GM10248 (cell line): ENCODE data around the gene PRAC1.
"Not testable (repeated sequence)": the region's sequence is repeated elsewhere in the genome, so short reads cannot be mapped to it uniquely, and the experiment has no call there.

Source experiments
- CTCF ChIA-PET: fragments of 300-600 bp; sonication (Branson Sonifier 250); formaldehyde crosslinking; extraction: SDS; loops from one replicate; lab custom pipeline; 2021; ENCODE audit warnings: antibody characterized with exemption; lab: Yijun Ruan, JAX
- POLR2A ChIA-PET: fragments of 350-650 bp; sonication (Branson Sonifier 250); formaldehyde crosslinking; extraction: SDS; loops from one replicate; lab custom pipeline; 2020; ENCODE audit warnings: antibody characterized with exemption; lab: Yijun Ruan, JAX
- DNase-seq: peaks from one replicate; pipeline ENCODE4 v3.0.0; 2012; ENCODE audit errors: extremely low spot score
- TF ChIP-seq, protein P1 (sequence below): IDR thresholded peaks from 2 replicates; pipeline ENCODE4 v1.5.1; 2012; ENCODE audit warnings: mild to moderate bottlenecking, low read depth; ENCODE audit errors: extremely low read depth, missing control alignments, control extremely low read depth

PRAC1 gene

DNA sequence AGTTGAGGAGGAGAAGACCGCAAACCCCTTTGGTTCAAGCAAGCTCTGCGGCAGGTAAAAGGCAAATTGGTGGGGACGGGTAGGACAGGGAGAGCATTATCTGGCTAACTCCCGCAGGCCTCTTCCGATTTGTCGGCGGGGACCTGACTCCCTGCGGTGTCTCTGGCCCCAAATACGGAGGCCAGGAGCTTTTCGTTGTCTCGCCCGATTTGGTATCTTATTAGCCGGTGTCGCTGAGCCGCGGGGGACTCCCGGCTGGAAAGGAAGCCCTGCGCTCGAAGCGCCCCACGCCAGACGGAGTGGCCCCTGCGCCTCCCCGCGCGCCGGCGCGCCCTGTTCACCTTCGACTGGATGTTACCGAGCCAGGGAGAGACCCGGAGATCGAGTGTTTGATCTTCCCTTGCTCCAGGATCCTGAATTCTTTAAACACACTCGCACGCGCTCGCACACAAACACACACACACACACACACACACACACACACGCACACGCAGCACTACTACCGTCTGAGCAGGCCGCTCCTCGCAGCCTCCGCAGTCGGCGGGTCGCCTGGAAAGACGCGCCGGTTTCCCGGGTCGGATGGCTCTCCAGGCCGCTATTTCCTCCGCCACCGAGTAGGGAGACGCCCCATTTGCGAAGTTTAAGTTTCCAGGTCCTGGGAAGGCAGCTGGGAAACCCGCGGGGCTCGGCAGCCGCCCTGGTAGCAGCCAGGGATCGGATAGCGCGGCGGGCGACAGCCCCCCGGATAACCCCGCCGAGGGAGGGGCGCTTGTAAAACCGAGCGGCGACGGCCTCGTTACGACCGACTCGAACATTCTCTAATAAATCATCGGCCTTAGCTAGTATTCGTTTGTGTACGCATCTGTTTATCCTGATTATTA lies 3.3 kb downstream of the PRAC1 start:
- ChIA-PET CTCF (interaction anchor here (0.8 to 15.4 kb wide), 7 partner anchors 10 to 314 kb away, joined by 3 to 166 read pairs (median 4); no protein-coding TSS in a partner anchor), POLR2A (interaction anchor here (0.6 kb wide), 1 partner anchor 521 kb away, joined by 5 read pairs; no protein-coding TSS in a partner anchor)
- DNase-seq: no peak
- TF ChIP-seq, protein P1, sequence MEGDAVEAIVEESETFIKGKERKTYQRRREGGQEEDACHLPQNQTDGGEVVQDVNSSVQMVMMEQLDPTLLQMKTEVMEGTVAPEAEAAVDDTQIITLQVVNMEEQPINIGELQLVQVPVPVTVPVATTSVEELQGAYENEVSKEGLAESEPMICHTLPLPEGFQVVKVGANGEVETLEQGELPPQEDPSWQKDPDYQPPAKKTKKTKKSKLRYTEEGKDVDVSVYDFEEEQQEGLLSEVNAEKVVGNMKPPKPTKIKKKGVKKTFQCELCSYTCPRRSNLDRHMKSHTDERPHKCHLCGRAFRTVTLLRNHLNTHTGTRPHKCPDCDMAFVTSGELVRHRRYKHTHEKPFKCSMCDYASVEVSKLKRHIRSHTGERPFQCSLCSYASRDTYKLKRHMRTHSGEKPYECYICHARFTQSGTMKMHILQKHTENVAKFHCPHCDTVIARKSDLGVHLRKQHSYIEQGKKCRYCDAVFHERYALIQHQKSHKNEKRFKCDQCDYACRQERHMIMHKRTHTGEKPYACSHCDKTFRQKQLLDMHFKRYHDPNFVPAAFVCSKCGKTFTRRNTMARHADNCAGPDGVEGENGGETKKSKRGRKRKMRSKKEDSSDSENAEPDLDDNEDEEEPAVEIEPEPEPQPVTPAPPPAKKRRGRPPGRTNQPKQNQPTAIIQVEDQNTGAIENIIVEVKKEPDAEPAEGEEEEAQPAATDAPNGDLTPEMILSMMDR: no peak

DNA sequence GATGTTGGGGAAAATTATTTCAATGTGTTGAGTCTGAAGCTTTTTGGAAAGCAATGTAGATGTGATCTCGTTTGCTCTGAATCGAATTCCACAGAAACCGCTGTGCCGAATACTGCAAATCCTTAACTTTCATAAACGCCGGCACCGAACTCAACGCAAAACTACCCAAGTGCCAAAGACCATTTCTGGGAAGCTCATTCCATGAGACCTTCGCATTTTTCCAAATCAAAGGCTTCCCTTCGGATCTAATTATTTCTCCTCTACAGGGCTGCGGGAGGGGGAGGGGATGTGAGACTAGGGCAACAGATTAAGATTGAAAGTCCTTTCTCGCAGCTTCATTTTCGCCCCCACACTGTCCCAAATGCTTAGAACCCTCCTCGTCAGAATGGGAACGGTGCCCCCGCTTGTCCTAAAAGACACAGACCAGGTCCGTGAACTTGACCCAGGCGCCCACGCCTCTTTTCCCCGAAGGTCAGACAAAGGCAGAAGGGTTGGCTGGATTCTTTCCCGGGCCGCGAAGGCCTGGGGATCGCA lies 4.0 kb downstream of the PRAC1 start:
- ChIA-PET CTCF (interaction anchor here (0.8 to 15.4 kb wide), 7 partner anchors 9 to 314 kb away, joined by 3 to 166 read pairs (median 5); no protein-coding TSS in a partner anchor), POLR2A (interaction anchor here (0.6 kb wide), 1 partner anchor 522 kb away, joined by 5 read pairs; no protein-coding TSS in a partner anchor)

DNA sequence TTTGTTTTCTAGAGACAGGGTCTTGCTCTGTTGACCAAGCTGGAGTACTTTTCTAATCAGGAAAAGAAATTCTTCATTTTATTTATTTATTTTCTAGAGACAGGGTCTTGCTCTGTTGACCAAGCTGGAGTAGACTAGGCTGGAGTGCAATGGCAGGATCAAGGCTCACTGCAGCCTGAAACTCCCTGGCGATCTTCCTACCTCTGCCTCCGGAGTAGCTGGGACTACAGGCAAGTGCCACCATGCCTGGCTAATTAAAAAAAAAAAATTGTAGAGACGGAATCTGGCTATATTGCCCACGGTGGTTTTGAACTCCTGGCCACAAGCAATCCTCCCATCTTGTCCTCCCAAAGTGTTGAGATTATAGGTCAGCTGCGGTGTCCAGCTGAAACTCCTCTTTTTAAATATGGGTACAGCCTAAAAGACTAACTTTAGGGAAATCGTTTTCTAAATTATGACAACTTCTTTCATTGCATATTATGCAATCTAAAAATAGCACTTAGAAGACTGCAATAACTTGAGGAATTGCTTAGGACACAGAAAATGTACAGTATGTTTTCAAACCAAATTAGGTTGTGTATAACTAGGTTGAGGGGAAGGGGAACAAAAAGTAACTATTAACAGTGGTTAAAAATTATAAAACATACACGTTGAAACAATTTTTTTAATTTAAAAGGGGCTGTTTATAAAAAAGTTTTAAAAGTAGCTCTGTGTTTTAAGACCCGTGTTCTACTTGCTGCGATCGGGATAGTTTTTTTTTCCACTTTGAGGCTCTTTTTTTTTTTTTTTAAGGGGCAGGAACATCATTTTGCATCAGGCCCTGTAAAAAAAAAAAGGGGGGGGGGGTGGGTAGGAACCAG lies 4.7 kb downstream of the PRAC1 start:
- ChIA-PET CTCF (interaction anchor here (0.8 to 15.4 kb wide), 6 partner anchors 8 to 166 kb away, joined by 3 to 166 read pairs (median 4); no protein-coding TSS in a partner anchor), POLR2A (interaction anchor here (0.6 kb wide), 1 partner anchor 522 kb away, joined by 5 read pairs; no protein-coding TSS in a partner anchor)
- TF ChIP-seq, protein P1: no peak
- DNase-seq: no peak

More for the DNA sequence above, 4.0 kb downstream of the PRAC1 start:
- DNase-seq: no peak
- TF ChIP-seq, protein P1: no peak

DNA sequence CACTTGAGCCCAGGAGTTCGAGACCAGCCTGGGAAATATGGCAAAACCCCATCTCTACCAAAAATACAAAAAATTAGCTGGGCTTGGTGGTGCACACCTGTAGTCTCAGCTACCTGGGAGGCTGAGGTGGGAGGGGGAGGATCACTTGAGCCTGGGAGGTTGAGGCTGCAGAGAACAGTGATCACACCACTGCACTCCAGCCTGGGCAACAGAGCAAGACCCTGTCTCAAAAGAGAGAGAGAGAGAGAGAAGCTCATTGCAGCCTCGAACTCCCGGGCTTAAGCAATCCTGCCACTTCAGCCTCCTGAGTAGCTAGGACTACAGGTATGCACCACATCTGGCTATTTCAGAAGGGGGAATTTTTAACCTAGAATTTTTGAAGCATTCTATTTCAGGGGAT lies 5.8 kb downstream of the PRAC1 start:
- not testable (repeated sequence) for DNase-seq
- CTCF ChIA-PET: interaction anchor here (1.1 to 15.4 kb wide), 2 partner anchors 38 to 167 kb away, joined by 3 to 166 read pairs; no protein-coding TSS in a partner anchor

DNA sequence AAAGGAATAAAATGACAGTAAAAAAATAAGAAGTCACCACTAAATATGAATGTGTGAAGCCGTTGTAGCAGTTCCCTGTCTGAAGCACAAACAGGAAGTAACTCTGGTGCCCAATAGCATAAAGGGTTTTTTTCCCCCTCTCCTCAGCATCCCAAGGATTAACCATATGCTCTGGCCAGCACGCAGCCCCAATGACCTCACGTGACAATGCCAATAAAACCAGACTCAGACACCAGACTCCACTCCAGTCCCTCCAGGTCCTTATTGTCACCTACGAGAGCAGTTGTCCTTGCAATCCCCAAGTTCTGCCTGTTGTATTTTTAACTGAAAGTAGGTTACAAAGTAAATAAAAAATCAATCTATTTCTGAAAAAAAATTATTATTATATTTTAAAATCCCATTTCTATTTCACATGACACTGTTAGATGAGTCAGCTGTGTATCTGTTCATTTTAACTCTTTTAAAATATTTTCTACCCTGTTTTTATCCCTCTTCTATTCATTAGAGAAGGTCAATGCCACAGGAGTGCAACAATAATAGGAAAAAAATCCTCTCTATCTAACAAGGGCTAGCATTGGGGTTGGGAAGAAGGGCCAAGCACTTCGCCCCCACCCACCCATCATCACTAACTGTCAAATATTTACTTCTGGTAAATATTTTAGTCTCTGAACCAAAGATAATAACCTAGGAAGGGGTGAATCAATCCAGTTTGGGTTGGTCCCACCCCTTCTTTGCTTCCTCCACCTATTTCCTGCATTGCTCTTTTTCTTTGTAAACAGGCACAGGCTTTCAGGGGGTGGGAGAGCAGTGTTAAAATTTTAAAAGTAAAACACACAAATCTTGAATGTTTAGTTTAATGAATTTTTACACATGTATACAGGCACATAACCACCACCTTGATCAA lies 6.6 kb downstream of the PRAC1 start:
- CTCF ChIA-PET: interaction anchor here (1.0 to 15.4 kb wide), 4 partner anchors 8 to 168 kb away, joined by 3 to 166 read pairs (median 4); no protein-coding TSS in a partner anchor
- POLR2A ChIA-PET: no interaction called here
- TF ChIP-seq, protein P1: no peak
- no peak for DNase-seq

More for the DNA sequence above, 5.8 kb downstream of the PRAC1 start:
- POLR2A ChIA-PET: not testable (repeated sequence)

DNA sequence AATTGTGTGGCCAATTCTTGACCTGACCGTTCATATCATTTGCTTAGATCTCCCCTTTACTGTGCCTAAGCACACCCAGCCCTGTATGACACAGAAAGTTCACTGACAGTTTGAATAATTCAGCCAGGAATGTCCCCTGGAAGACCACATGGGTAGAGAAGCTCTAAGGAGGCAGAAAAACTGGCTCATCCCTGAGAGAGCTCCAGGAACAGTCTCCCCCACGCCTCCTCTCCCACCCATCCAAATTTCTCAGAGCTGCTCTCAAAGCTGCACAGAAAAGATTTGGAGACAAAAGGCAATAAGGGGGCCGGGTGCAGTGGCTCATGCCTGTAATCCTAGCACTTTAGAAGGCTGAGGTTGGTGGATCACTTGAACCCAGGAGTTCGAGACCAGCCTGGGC lies 11.2 kb downstream of the PRAC1 start:
- DNase-seq: no peak
- CTCF ChIA-PET: interaction anchor here (2.0 to 6.4 kb wide), 4 partner anchors 14 to 325 kb away, joined by 7 to 34 read pairs (median 16); no protein-coding TSS in a partner anchor
- POLR2A ChIA-PET: no interaction called here
- TF ChIP-seq, protein P1: no peak
